ENCODE measurements around the gene SCGB1C2.

Gene SCGB1C2

GRCh38 chr17:173166-173911 lies 36.0 kb downstream of the SCGB1C2 start:
- DNase-seq = no peak

- no peak for DNase-seq
Observed at GRCh38 chr17:177155-177554, 39.8 kb downstream of the SCGB1C2 start.

DNA sequence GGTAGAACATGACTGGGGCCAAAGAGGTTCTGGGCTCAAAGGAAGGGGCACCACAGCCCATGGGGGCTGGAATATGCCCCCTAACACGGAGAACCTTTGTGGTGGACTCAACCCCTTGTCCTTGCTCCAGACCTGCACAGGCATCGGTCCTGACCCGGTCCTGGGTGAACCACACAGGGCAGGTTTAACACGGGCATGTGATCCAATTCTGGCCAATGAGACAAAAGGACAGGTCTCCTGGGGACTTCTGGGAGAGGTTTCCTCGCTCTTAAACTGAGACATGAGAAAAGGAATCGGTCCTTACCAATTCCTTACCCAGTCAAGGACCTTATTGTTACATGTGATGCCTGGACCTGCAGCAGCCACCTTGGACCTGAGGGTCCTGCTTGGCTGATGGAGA lies 40.4 kb downstream of the SCGB1C2 start:
- DNase-seq = no peak

- DNase-seq = no peak
Observed at GRCh38 chr17:178292-179065, 41.1 kb downstream of the SCGB1C2 start.

DNA sequence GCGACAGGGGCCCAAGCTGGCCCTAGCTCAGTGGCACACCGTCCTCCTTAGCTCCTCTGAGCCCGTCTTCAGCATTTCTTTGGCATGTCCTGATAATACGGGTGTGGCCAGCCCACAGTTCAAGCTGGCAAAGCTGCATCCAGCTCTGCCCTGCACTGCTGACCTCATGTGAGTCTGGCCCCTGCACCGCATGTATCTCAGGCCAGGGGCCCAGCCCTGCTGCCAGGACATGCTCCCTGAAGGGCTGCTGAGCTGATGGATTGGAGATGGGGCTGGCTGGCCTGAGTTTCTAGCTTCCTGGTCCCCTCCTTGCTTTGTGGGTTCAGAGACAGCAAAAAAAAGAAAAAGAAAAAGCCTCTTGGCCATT lies 41.7 kb downstream of the SCGB1C2 start:
- DNase-seq = no peak

DNA sequence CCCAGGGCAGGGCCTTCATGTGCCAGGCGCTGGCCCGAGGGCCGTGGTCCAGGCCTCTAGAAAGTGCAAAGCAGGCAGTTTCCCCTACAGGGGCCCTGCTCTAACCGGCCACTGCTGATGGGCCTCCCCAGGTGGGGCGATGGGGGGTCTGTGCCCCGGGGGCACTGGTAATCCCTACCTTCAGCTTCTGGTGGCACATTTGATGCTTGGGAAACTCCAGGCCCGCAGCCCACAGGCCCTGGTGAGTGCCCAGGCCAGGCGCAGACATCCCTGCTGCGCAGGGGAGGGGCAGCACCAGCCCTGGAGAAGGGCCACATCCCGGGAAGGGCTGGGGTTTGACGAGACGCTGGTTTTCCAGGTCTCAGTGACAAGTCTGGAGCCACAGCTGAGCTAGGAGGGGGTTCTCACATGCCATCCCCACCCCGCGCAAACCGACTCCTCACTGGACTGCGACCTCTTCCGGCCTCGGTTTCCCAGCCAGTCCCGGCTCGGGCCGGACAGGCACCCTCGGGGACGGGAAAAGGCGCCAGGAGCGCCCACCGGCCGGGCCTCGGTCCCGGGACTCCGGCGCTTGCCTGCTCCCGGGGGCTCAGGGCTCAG lies 42.5 kb downstream of the SCGB1C2 start:
- DNase-seq = no peak

DNA sequence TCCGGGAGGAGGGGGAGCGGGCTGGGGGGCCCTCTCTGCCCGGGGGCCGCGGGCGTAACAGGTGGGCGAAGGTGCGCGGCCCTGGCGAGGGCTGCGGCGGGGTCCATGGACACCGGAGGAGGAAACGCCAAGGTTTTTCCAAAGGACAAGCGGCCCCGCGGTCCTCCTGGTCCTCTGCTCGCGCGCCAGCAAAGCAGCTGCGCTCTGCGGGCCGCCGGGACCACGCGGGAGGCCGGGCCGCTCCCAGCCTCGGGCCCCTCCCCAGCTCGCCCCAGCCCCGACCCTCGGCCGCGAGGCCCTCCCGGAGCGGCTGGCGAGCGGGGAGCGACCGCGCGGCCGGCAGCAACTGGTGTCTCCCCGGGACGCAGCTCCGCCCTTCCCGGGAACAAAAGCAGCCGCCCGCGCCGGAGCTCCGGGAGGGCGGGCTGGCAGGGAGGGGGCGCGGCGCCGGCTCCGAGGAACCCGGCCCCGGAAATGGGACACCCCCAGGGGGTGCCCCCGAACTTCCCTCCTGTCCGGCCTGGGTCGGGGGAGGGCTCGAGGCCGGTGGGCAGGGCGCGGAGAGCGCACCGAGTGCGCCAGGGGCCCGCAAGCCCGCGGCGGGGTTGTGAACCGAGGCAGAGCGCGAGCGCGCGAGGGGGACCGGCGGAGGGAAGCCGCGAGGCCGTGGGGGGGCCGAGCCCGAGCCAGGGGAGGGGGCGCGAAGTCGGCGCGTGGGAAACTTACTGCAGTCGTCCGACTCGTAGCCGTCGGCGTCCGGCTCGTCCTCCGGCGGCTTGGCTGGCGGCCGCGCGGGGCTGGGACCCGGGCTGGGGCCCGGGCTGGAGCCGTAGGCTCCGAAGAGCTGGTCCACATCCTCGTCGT lies 43.2 kb downstream of the SCGB1C2 start:
- peak in 2 of 3 donors; percentile 14 to 59 for DNase-seq

DNA sequence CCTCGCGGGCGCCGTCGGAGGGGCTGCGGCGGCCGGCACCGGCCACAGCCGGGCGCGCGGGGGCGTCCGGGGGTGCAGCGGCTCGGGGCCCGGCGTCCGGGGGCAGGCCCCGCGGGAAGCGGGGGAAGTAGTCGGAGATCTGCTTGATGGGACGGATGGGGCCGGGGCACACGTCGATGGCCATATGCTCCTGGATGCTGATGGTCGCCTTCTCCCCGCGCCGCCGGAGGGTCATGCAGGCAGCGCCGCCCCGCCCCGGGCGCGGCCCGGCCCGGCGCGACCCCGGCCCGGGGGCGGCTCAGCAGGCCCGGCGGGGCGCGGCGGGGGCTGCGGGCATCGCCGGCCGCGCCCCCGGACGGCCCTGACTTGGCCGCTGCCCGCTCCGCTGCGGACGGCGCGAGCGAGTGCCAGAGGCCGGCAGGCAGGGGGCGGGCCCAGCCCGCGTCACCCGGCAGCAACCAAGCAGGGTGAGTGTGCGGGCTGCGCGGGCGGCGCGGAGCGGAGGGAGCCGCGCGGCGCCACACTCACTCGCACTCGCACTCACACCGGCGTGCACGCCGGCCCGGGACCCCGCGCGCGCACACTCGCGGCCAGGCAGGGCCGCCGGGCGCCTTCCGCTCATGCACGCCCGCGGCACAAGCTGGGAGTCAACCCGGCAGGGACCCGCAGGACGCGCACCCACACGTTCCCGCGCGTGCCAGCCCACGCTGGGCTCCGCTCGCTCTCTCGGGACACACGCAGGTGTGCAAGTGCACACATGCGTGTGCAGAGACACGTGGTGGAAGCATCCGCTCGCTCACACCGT lies 44.1 kb downstream of the SCGB1C2 start, which contains the start of gene DOC2B:
Gene DOC2B (minus strand): TSS at position 406 of the 805 bp plus-strand sequence. CDS start 171 bp downstream, at position 235.
- peak; percentile 58 to 87 (median 69) for DNase-seq

- DNase-seq = no peak
Observed at GRCh38 chr17:182050-182751, 44.8 kb downstream of the SCGB1C2 start.

GRCh38 chr17:183021-183420 lies 45.7 kb downstream of the SCGB1C2 start:
- DNase-seq = no peak

DNA sequence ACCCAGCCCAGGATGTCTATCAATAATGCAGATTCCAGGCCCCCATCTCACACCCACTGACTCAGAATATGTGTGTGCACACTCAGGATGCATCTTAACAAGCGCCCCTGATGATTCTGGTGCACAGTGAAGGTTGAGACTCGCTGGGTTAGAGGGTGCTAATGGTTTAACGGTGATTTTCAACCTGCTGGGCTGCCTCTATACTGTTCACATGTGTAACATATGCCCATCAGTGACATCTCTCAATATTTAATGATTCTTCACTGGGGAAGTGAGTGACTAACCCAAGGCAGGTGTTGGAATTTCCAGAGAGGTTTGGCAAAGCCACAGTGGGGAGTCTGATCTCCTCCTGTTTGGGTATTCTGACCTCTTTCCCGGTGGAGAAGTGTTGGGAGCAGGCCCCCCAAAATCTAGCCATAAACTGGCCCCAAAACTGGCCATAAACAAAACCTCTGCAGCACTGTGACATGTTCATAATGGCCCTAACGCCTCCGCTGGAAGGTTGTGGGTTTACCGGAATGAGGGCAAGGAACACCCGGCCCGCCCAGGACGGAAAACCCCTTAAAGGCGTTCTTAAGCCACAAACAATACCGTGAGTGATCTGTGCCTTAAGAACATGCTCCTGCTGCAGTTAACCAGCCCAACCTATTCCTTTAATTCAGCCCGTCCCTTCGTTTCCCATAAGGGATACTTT lies 48.2 kb downstream of the SCGB1C2 start:
- peak in 2 of 3 donors; percentile 34 to 47 for DNase-seq

DNA sequence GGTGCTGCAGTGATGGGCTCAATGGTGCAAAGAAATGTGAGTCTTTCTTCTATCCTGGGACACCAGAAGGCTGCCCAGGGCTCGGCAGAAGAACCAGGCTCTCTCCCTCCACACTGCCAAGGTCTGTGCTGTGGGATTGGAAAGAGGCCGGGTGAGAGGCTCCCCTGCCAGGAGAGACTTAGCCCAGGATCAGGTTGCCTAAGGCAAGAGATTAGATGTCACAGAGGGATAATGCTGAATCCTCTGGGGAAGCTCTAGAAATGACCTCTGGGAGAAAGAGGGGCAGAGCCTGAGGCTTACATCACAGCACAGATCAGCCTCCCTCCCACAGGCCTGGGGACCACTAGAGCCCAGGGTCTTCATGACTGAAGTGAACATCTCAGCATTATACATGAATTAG lies 49.8 kb downstream of the SCGB1C2 start:
- no peak for DNase-seq

Measured in suppressor macrophage treated with lipopolysaccharide for 1 hour (primary cell).